GM18507 (cell line): ENCODE data around the gene IL17REL.
"Not testable (repeated sequence)": the region's sequence is repeated elsewhere in the genome, so short reads cannot be mapped to it uniquely, and the experiment has no call there.

Source experiments
- DNase-seq: peaks from one replicate; pipeline ENCODE4 v3.0.0; 2011; ENCODE audit warnings: low read depth; ENCODE audit not compliant: insufficient read length; ENCODE audit errors: extremely low spot score
- FAIRE-seq: peaks from 2 replicates; lab custom pipeline; 2011; peaks lifted over from hg19 to GRCh38; lab: Jason Lieb, UNC

Gene IL17REL

GRCh38 chr22:49951000-49951677, 61.4 kb downstream of the IL17REL start:
- FAIRE-seq (no peak), DNase-seq (no peak)

- FAIRE-seq (no peak), DNase-seq (no peak)
These were observed 62.1 kb downstream of the IL17REL start for GRCh38 chr22:49950396-49950994.

DNA sequence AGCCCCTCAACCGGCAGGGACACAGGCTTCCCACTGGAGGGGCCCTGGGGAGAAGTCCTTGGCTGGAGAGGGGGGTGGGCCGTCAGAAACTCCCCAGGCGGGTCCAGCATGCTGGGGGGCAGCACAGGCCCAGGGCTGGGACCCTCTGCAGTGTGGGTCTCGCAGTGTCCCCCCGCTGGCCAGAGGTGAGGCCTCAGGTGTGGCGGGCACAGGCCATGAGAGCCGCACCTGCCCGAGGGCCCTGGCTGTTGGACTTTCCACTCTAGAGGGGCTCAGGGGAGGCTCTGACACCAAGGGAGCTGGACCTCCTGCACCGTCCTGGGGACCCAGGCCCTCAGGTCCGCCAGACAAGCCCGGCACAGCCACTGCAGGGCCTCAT, 62.7 kb downstream of the IL17REL start:
- no peak for FAIRE-seq
- DNase-seq: no peak

GRCh38 chr22:49948958-49949913, 63.3 kb downstream of the IL17REL start:
- DNase-seq (no peak), FAIRE-seq (no peak)

GRCh38 chr22:49948116-49948957, 64.2 kb downstream of the IL17REL start:
- FAIRE-seq (no peak), DNase-seq (no peak)

GRCh38 chr22:49947296-49947622, 65.3 kb downstream of the IL17REL start:
- DNase-seq (no peak), FAIRE-seq (no peak)

- DNase-seq: no peak
These were observed 65.8 kb downstream of the IL17REL start for GRCh38 chr22:49946612-49947295.

GRCh38 chr22:49945042-49945794, 67.3 kb downstream of the IL17REL start:
- not testable (repeated sequence) for DNase-seq, FAIRE-seq

More at GRCh38 chr22:49946612-49947295, 65.8 kb downstream of the IL17REL start:
- FAIRE-seq: no peak
